Breast epithelium (tissue), 3 donors: ENCODE data around the gene CCT3.

Source experiments
- CTCF ChIP-seq, 3 donors: fragments of 450-650 bp; IDR thresholded peaks; one replicate each; pipeline ENCODE4 v1.5.1; 2016 to 2017; ENCODE audit warnings: antibody characterized with exemption in 3 of 3, mild to moderate bottlenecking in 3 of 3, moderate library complexity in 3 of 3
- POLR2AphosphoS5 ChIP-seq, 3 donors: sonication (generic); formaldehyde crosslinking; IDR thresholded peaks; one replicate each; pipeline ENCODE4 v1.6.1; 2017; ENCODE audit warnings: antibody characterized with exemption in 3 of 3

GRCh38 chr1:156308078-156308477, 30.0 kb downstream of the CCT3 start:
- TF ChIP-seq POLR2AphosphoS5 (IDR thresholded peaks at IDR 0.05) (no peak), CTCF (IDR thresholded peaks at IDR 0.05) (no peak)
